D721Med (cell line): Measurements from ENCODE around the gene CHCHD3.

Experiments used
- DNase-seq: peaks from one replicate; pipeline ENCODE4 v3.0.0; 2011; ENCODE audit warnings: low spot score; ENCODE audit not compliant: insufficient read length
- FAIRE-seq: peaks from 2 replicates; lab custom pipeline; 2011; peaks lifted over from hg19 to GRCh38; lab: Jason Lieb, UNC
- CTCF ChIP-seq: IDR thresholded peaks from 2 replicates; pipeline ENCODE4 v1.5.1; 2012; ENCODE audit warnings: mild to moderate bottlenecking, control low read depth; ENCODE audit not compliant: insufficient read depth; ENCODE audit errors: missing control alignments

The CHCHD3 gene

GRCh38 chr7:133108023-133108422, 26.1 kb upstream of the CHCHD3 start:
- DNase-seq (no peak), FAIRE-seq (no peak)
- no peak for TF ChIP-seq CTCF

GRCh38 chr7:133102276-133103060, 20.6 kb upstream of the CHCHD3 start:
- no peak for TF ChIP-seq CTCF
- DNase-seq (no peak), FAIRE-seq (no peak)

- DNase-seq (no peak), FAIRE-seq (no peak)
- no peak for TF ChIP-seq CTCF
These were observed 17.9 kb upstream of the CHCHD3 start for GRCh38 chr7:133099633-133100286.

DNA sequence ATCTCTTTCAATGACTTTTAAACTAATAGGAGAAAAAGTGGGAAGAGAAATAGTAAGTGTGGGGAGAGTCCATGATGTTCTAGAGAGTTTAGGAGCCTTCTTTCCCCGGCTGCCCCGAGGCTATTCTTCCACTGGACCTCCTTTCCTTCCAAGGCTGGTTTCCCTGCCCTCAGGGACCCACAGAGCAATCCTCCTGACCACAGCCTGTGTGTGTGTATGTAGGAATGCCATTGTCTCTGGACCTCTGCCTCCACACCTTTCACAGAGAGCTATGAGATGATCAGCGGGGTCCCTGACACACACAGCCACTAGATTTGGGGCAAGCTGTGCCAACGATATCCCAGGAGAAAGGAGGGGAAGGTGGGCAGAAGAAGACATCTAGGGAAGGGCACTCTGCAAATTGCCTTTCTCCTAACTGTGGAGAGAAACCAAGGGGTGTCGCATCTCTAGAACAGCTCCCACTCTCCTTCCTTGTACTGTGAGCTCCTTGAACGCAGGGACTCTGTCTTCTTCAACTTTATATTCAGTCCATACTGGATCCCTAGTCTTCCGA, 13.3 kb upstream of the CHCHD3 start:
- no peak for FAIRE-seq
- TF ChIP-seq CTCF, result no peak
- no peak for DNase-seq

DNA sequence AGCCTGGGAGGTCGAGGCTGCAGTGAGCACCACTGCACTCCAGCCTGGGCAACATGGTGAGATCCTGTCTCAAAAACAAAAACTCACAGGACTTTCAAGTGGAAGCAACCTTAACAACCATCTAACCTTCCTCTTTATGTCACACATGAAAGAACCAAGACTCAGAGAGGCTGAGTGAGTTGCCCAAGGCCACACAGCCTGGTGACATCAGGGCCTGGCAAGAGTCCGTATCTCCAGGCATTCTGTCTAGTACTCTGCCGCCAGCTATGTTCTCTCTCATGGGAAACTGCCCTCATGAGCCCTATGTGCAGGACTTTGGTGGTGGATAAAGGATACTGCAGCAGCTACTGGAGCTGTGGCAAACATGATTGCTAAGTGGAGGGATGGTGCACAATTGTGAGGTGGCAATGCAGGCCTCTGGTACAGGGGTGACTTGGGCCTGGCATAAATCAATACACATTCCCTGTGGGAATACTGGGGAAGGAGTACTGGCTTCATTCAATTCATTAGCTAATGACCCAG, 10.1 kb upstream of the CHCHD3 start:
- DNase-seq (no peak), FAIRE-seq (no peak)
- no peak for TF ChIP-seq CTCF

DNA sequence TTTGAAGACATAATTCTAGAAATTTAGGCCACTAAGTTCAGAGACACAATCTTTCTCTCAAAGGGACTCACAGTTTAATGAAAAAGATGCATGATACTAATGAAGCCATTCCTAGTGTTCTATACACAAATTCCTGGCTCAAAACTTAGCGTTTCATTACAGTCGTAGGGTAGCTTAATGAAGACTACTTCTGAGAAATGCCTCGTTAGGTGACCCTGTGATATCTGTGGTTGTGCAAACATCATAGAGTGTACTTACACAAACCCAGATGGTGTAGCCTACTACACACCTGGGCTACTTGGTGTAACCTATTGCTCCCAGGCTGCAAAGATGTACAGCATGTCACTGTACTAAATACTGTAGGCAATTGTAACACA, 488 bp upstream of the CHCHD3 start:
- no peak for FAIRE-seq
- no peak for TF ChIP-seq CTCF
- DNase-seq, result no peak
